ENCODE measurements around the gene ZC3H4. TPM values are rescaled to one million over a fixed set of nuclear protein-coding genes. Genes with fewer than 3 reads are reported as not detected.
A peak's percentile ranks its signal among the peaks of the same experiment; 100 is the strongest.

The ZC3H4 gene
- total RNA-seq, 1 experiment from 2014 or later: 105 TPM

DNA sequence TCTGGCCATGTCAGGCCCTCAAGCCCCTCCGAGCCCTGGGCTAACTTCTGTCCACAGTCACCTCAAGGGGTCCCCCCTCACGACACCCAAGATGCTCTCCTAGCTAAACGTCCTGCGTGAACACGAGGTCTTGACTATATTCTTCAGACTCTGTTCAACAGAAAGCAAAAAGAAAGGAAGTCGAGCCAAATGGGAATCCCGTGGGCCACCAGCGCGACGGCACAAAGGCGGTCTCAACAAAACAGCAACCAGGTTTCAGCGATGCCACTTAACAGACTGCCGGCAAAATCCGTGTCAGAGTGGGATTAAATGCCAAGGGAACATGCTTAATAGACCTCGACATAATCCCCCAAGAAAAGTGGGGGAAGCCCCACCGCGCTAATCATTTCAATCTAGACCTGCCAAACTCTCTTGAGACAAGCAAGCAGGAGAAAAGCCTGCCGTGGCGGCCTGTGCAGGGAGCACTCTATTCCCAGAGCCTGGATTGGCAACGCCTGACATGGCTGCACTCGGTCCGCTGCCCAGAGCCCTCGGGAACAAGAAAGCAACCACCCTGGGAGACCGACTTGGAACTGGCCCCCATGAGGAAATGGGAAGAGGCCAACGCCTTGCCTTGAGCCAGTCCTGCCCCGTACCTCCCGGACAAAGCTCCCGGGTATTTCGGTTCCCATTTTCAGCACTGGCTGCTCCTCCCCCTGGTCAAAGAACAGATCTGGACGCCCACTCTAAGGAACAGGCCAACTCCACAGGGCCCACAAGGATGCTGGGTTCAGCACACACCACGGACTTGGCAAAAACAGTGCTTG lies 16.0 kb downstream of the ZC3H4 start:
- no peak overlapping the region for H3K14ac ChIP-seq (ENCODE audit: insufficient read depth, low read length)
- no peaks in the 10 kb centered on the region for H3K9me3 ChIP-seq (ENCODE audit: control insufficient read depth, low read depth, low read length)
- no peak overlapping the region for H3K27ac ChIP-seq (ENCODE audit: insufficient read length, low read depth, low read length)
- no peak overlapping the region for H2BK5ac ChIP-seq (ENCODE audit: insufficient read length, low read length)
- no peaks in the 10 kb centered on the region for H4K20me1 ChIP-seq (ENCODE audit: control insufficient read depth, insufficient read depth, insufficient read length)
- no peak overlapping the region for H2BK12ac ChIP-seq (ENCODE audit: insufficient read length, low read depth, low read length)
- H2BK20ac ChIP-seq (ENCODE audit: low read depth, low read length, poor library complexity, severe bottlenecking): no peak overlapping the region
- H3K79me2 ChIP-seq (ENCODE audit: insufficient read depth, low read length): peaks cover 13% of the 10 kb centered on the region; the same call in 1 of the 2 replicates
- peaks cover 43 to 49% of the 10 kb centered on the region in 2 experiments for H3K4me1 Mint-ChIP-seq
- H3K18ac ChIP-seq (ENCODE audit: insufficient read length, low read depth, low read length): no peak overlapping the region
- H2AFZ ChIP-seq (ENCODE audit: low read length): no peak overlapping the region
- no peaks in the 10 kb centered on the region for H3K27me3 ChIP-seq (ENCODE audit: insufficient read depth, low read length)
- H3T11ph ChIP-seq (ENCODE audit: low read length): no peak overlapping the region
- H3K56ac ChIP-seq (ENCODE audit: insufficient read length, low read depth, low read length): no peak overlapping the region
- no peak overlapping the region for H3K4me2 ChIP-seq (ENCODE audit: insufficient read depth, insufficient read length, low read length)
- H3K23ac ChIP-seq (ENCODE audit: insufficient read length, low read depth, low read length): no peak overlapping the region
- H4K5ac ChIP-seq (ENCODE audit: insufficient read length, low read depth, low read length): no peak overlapping the region
- no CpG with 5 or more reads among the region's 31 CpGs for WGBS (ENCODE audit: extremely low coverage, insufficient read length, low lambda C conversion rate)
- no peak overlapping the region for H4K91ac ChIP-seq (ENCODE audit: insufficient read length, low read depth, low read length)
- H3K4me3 Mint-ChIP-seq: no peak overlapping the region
- TF ChIP-seq, protein P1, sequence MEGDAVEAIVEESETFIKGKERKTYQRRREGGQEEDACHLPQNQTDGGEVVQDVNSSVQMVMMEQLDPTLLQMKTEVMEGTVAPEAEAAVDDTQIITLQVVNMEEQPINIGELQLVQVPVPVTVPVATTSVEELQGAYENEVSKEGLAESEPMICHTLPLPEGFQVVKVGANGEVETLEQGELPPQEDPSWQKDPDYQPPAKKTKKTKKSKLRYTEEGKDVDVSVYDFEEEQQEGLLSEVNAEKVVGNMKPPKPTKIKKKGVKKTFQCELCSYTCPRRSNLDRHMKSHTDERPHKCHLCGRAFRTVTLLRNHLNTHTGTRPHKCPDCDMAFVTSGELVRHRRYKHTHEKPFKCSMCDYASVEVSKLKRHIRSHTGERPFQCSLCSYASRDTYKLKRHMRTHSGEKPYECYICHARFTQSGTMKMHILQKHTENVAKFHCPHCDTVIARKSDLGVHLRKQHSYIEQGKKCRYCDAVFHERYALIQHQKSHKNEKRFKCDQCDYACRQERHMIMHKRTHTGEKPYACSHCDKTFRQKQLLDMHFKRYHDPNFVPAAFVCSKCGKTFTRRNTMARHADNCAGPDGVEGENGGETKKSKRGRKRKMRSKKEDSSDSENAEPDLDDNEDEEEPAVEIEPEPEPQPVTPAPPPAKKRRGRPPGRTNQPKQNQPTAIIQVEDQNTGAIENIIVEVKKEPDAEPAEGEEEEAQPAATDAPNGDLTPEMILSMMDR (conservative IDR thresholded peaks at IDR 0.05): no peak
- no peak overlapping the region for H2AK5ac ChIP-seq (ENCODE audit: insufficient read length, low read length)
- peaks cover 15 to 36% (median 28%) of the 10 kb centered on the region in 3 experiments; a peak in 6 of 7 replicates for H3K36me3 Mint-ChIP-seq (ENCODE audit: insufficient read depth in 1 of 3, low read depth in 3 of 3)
- H2BK120ac ChIP-seq (ENCODE audit: low read depth, low read length, poor library complexity, severe bottlenecking): no peak overlapping the region
- H3K27me3 Mint-ChIP-seq (ENCODE audit: low read depth): no peaks in the 10 kb centered on the region
- no peaks in the 10 kb centered on the region for H3K9me3 Mint-ChIP-seq
- 0 out of 2 replicates have a peak, but pooled peaks cover 2% of the 10 kb centered on the region for H3K4me1 ChIP-seq (ENCODE audit: insufficient read depth, low read length)
- no peak overlapping the region for H2BK15ac ChIP-seq (ENCODE audit: low read depth, low read length)
- peaks cover 13% of the 10 kb centered on the region for H3K79me1 ChIP-seq (ENCODE audit: insufficient read depth, low read depth, low read length, poor library complexity, severe bottlenecking)
- H3K23me2 ChIP-seq (ENCODE audit: insufficient read length, low read depth, low read length, poor library complexity, severe bottlenecking): no peaks in the 10 kb centered on the region
- no peak for DNase-seq
- H3K9ac ChIP-seq (ENCODE audit: extremely low read depth, insufficient read length, low read length): no peak overlapping the region
- no peak overlapping the region for H3K4ac ChIP-seq (ENCODE audit: low read depth, low read length)
- H3K27ac Mint-ChIP-seq: peak overlapping the region; percentile 67 to 96 (median 79); a peak in 4 of 7 replicates
- no peak overlapping the region for H4K8ac ChIP-seq (replicated peaks; ENCODE audit: insufficient read length, low read depth, low read length)

All from H9 (cell line).